HFF-Myc (cell line): ENCODE data around the gene CDC23.

ENCODE experiments used
- DNase-seq: peaks from one replicate; pipeline ENCODE4 v3.0.0-alpha.2; 2011; ENCODE audit warnings: low read depth; ENCODE audit errors: extremely low read depth
- H3K4me3 ChIP-seq: replicated peaks from 2 replicates; pipeline ENCODE4 v1.5.1; 2011; ENCODE audit warnings: low read depth, mild to moderate bottlenecking, control low read depth, low read length
- CTCF ChIP-seq: IDR thresholded peaks from 2 replicates; pipeline ENCODE4 v1.5.1; 2012; ENCODE audit warnings: mild to moderate bottlenecking, low read depth, low read length, control low read depth; ENCODE audit errors: missing control alignments

Gene CDC23

GRCh38 chr5:138245717-138246116 is 32.6 kb upstream of the CDC23 start:
- H3K4me3 ChIP-seq, result no peak overlapping the region
- TF ChIP-seq CTCF, result no peak
- no peak for DNase-seq

- H3K4me3 ChIP-seq, result no peak overlapping the region
- DNase-seq, result no peak
- TF ChIP-seq CTCF, result no peak
Observed at GRCh38 chr5:138243794-138244193, 30.7 kb upstream of the CDC23 start.

GRCh38 chr5:138241688-138242571 is 28.8 kb upstream of the CDC23 start:
- no peak for DNase-seq
- no peak for TF ChIP-seq CTCF
- peak overlapping the region; percentile 20 for H3K4me3 ChIP-seq

- TF ChIP-seq CTCF, result no peak
- no peak overlapping the region for H3K4me3 ChIP-seq
- no peak for DNase-seq
Observed at GRCh38 chr5:138240650-138241385, 27.7 kb upstream of the CDC23 start.

GRCh38 chr5:138238034-138238433 is 24.9 kb upstream of the CDC23 start:
- DNase-seq, result no peak
- no peak overlapping the region for H3K4me3 ChIP-seq
- no peak for TF ChIP-seq CTCF

GRCh38 chr5:138234651-138235050 is 21.5 kb upstream of the CDC23 start:
- TF ChIP-seq CTCF, result no peak

More at GRCh38 chr5:138234651-138235050, 21.5 kb upstream of the CDC23 start:
- no peak for DNase-seq
- H3K4me3 ChIP-seq, result no peak overlapping the region
